Measurements from ENCODE around the gene BEND7. TPM values are rescaled to one million over a fixed set of nuclear protein-coding genes. Genes with fewer than 3 reads are reported as not detected.

BEND7 gene
- total RNA-seq, 1 experiment from 2014 or later = 12.8 TPM

DNA sequence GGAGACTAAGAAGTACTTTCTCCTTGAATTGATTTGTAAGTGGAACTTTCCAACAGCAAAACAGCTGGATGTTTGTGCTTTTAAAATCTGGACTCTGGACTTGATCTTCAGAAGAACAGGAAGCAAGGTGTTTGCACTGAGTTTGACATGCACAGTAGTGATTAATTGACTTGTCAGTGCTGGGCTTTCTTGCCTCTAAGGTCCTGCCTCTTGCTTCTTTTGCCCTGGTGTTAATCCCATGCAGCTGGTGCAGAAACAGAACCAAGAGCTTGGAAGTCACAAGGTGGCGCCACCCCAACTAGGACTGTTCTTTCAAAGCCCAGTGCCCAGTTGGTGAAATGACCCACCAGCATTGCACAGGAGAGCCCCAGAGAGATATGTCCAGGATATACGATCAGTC is 114.0 kb downstream of the BEND7 start (continued):
- TF ChIP-seq, protein P1, sequence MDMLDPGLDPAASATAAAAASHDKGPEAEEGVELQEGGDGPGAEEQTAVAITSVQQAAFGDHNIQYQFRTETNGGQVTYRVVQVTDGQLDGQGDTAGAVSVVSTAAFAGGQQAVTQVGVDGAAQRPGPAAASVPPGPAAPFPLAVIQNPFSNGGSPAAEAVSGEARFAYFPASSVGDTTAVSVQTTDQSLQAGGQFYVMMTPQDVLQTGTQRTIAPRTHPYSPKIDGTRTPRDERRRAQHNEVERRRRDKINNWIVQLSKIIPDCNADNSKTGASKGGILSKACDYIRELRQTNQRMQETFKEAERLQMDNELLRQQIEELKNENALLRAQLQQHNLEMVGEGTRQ (CRISPR knock-in tag; IDR thresholded peaks at IDR 0.05) = no peak
- TF ChIP-seq SOX15 (CRISPR knock-in tag; IDR thresholded peaks at IDR 0.05) (no peak), SP1 (CRISPR knock-in tag; conservative IDR thresholded peaks at IDR 0.05) (no peak), CREM (CRISPR knock-in tag; IDR thresholded peaks at IDR 0.05) (no peak), NFE2L1 (CRISPR knock-in tag; IDR thresholded peaks at IDR 0.05) (no peak)

GRCh38 chr10:13414137-13414536 is 114.7 kb downstream of the BEND7 start:
- no peak for DNase-seq (ENCODE audit: low spot score)
- H3K27ac Mint-ChIP-seq = no peak overlapping the region

DNA sequence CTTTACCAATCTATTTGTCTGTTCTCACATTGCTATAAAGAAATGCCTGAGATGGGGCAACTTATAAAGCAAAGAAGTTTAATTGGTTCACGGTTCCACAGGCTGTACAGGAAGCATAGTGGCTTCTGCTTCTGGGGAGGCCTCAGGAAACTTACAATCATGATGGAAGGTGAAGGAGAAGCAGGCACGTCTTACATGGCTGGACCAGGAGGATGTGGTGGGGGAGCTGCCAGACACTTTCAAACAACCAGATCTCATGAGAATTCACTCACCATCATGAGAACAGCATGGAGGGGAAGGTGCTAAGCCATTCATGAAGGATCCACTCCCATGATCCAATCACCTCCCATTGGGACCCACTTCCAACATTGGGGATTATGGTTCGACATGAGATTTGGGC is 115.9 kb downstream of the BEND7 start:
- ChIA-PET POLR2A (no interaction called here), CTCF (interaction anchor here (3.6 to 5.7 kb wide), 2 partner anchors 29 to 124 kb away, joined by 40 to 54 read pairs; no protein-coding TSS in a partner anchor)
- H3K27ac Mint-ChIP-seq = no peak overlapping the region
- H3K9me3 Mint-ChIP-seq = peaks cover 22% of the 10 kb centered on the region
- H3K36me3 Mint-ChIP-seq = 0 out of 2 replicates have a peak, but pooled peaks cover 3% of the 10 kb centered on the region
- no peak overlapping the region for H3K4me3 Mint-ChIP-seq
- DNase-seq (ENCODE audit: low spot score) = no peak
- H3K4me1 Mint-ChIP-seq = 0 out of 2 replicates have a peak, but pooled peaks cover 2% of the 10 kb centered on the region
- ATAC-seq = no peak
- peaks cover 7% of the 10 kb centered on the region for H3K27me3 Mint-ChIP-seq (ENCODE audit: low read depth)
- TF ChIP-seq RELA (CRISPR knock-in tag; IDR thresholded peaks at IDR 0.05; ENCODE audit: borderline replicate concordance) = no peak
- TF ChIP-seq ZSCAN18 (CRISPR knock-in tag; IDR thresholded peaks at IDR 0.05) = no peak
- no peak for TF ChIP-seq FOXJ3 (CRISPR knock-in tag; IDR thresholded peaks at IDR 0.05; ENCODE audit: borderline replicate concordance)
- no peak for TF ChIP-seq FOXP4 (CRISPR knock-in tag; IDR thresholded peaks at IDR 0.05)
- TF ChIP-seq, protein P2, sequence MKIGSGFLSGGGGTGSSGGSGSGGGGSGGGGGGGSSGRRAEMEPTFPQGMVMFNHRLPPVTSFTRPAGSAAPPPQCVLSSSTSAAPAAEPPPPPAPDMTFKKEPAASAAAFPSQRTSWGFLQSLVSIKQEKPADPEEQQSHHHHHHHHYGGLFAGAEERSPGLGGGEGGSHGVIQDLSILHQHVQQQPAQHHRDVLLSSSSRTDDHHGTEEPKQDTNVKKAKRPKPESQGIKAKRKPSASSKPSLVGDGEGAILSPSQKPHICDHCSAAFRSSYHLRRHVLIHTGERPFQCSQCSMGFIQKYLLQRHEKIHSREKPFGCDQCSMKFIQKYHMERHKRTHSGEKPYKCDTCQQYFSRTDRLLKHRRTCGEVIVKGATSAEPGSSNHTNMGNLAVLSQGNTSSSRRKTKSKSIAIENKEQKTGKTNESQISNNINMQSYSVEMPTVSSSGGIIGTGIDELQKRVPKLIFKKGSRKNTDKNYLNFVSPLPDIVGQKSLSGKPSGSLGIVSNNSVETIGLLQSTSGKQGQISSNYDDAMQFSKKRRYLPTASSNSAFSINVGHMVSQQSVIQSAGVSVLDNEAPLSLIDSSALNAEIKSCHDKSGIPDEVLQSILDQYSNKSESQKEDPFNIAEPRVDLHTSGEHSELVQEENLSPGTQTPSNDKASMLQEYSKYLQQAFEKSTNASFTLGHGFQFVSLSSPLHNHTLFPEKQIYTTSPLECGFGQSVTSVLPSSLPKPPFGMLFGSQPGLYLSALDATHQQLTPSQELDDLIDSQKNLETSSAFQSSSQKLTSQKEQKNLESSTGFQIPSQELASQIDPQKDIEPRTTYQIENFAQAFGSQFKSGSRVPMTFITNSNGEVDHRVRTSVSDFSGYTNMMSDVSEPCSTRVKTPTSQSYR (CRISPR knock-in tag; IDR thresholded peaks at IDR 0.05) = no peak
- TF ChIP-seq CREM (CRISPR knock-in tag; IDR thresholded peaks at IDR 0.05) = no peak
- no peak for TF ChIP-seq MXD4 (CRISPR knock-in tag; IDR thresholded peaks at IDR 0.05; ENCODE audit: borderline replicate concordance)
- TF ChIP-seq CBFB (CRISPR knock-in tag; IDR thresholded peaks at IDR 0.05; ENCODE audit: low read depth) = no peak
- no peak for TF ChIP-seq ZNF219 (CRISPR knock-in tag; IDR thresholded peaks at IDR 0.05; ENCODE audit: borderline replicate concordance)
- TF ChIP-seq TEAD4 (CRISPR knock-in tag; IDR thresholded peaks at IDR 0.05) = no peak
- no peak for TF ChIP-seq GRHL2 (CRISPR knock-in tag; IDR thresholded peaks at IDR 0.05; ENCODE audit: insufficient replicate concordance, severe bottlenecking)

More at GRCh38 chr10:13414137-13414536, 114.7 kb downstream of the BEND7 start:
- ATAC-seq = no peak
- Mint-ChIP-seq H3K27me3 (ENCODE audit: low read depth) (peaks cover 7% of the 10 kb centered on the region), H3K36me3 (0 out of 2 replicates have a peak, but pooled peaks cover 3% of the 10 kb centered on the region), H3K9me3 (peaks cover 22% of the 10 kb centered on the region), H3K4me1 (0 out of 2 replicates have a peak, but pooled peaks cover 2% of the 10 kb centered on the region), H3K4me3 (no peak overlapping the region)
- ChIA-PET CTCF (interaction anchor here (0.8 to 5.7 kb wide), 7 partner anchors 12 to 123 kb away, joined by 4 to 54 read pairs (median 8); no protein-coding TSS in a partner anchor), POLR2A (no interaction called here)
- TF ChIP-seq SP1 (CRISPR knock-in tag; conservative IDR thresholded peaks at IDR 0.05) = no peak
- no peak for TF ChIP-seq KAT7 (CRISPR knock-in tag; IDR thresholded peaks at IDR 0.05; ENCODE audit: borderline replicate concordance)
- TF ChIP-seq, protein P1 (CRISPR knock-in tag; IDR thresholded peaks at IDR 0.05) = no peak
- no peak for TF ChIP-seq SOX15 (CRISPR knock-in tag; IDR thresholded peaks at IDR 0.05)
- no peak for TF ChIP-seq ZNF671 (CRISPR knock-in tag; IDR thresholded peaks at IDR 0.05)
- TF ChIP-seq GRHL2 (CRISPR knock-in tag; IDR thresholded peaks at IDR 0.05; ENCODE audit: insufficient replicate concordance, severe bottlenecking) = no peak
- TF ChIP-seq, protein P2 (CRISPR knock-in tag; IDR thresholded peaks at IDR 0.05) = no peak
- TF ChIP-seq, protein P3, sequence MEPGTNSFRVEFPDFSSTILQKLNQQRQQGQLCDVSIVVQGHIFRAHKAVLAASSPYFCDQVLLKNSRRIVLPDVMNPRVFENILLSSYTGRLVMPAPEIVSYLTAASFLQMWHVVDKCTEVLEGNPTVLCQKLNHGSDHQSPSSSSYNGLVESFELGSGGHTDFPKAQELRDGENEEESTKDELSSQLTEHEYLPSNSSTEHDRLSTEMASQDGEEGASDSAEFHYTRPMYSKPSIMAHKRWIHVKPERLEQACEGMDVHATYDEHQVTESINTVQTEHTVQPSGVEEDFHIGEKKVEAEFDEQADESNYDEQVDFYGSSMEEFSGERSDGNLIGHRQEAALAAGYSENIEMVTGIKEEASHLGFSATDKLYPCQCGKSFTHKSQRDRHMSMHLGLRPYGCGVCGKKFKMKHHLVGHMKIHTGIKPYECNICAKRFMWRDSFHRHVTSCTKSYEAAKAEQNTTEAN (CRISPR knock-in tag; IDR thresholded peaks at IDR 0.05) = no peak

All from WTC11 (cell line).